Stimulated activated memory B cell treated with anti-CD40 and anti-IgM and Interleukin-4, amounts not matched to agents 10 μg/mL and 1 μg/mL and 100 μg/mL, for 72 hours (primary cell): Measurements from ENCODE around the gene PRDM4.
"Not testable (repeated sequence)": the region's sequence is repeated elsewhere in the genome, so short reads cannot be mapped to it uniquely, and the experiment has no call there.

Experiments
- ATAC-seq: fragments of 150-1000 bp; cut with Tn5 transposase; 2 replicates; pipeline ENCODE4 v1.10.0; 2021
- H3K27ac Mint-ChIP-seq: one replicate; pipeline ENCODE4 v1.8.0; 2022; ENCODE audit warnings: mild to moderate bottlenecking, mixed read lengths
- H3K27me3 Mint-ChIP-seq: one replicate; pipeline ENCODE4 v1.8.0; 2022; ENCODE audit warnings: mixed read lengths
- H3K36me3 Mint-ChIP-seq: one replicate; pipeline ENCODE4 v1.8.0; 2022; ENCODE audit warnings: mixed read lengths
- H3K4me1 Mint-ChIP-seq: one replicate; pipeline ENCODE4 v1.8.0; 2022; ENCODE audit warnings: mixed read lengths
- H3K4me3 Mint-ChIP-seq: one replicate; pipeline ENCODE4 v1.8.0; 2022; ENCODE audit warnings: mild to moderate bottlenecking, moderate library complexity, mixed read lengths
- H3K9me3 Mint-ChIP-seq: one replicate; pipeline ENCODE4 v1.8.0; 2022; ENCODE audit warnings: mixed read lengths

Gene PRDM4

DNA sequence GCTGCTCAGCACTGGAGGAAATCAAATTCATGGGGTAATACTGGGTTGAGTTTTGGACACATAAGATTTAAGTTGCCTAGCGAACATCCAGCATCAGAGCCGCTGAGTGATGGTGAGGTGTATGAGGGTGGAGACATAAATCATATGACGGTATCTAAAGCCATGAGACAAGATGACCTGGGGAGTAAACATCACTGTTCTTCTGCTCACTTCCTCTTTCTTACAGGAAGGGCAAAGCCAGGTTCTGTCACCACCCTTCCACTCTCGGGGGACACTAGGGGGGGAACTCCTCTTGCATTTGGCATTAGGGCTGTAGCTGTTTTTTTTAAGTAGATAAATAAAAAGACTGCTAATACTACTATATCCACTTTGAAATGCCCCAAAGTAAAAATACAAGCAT is 24.0 kb downstream of the PRDM4 start:
- H3K27me3 Mint-ChIP-seq = no peaks in the 10 kb centered on the region
- ATAC-seq = peak; percentile 100
- H3K36me3 Mint-ChIP-seq = peaks cover 78% of the 10 kb centered on the region
- H3K4me1 Mint-ChIP-seq = peaks cover 70% of the 10 kb centered on the region
- no peaks in the 10 kb centered on the region for H3K9me3 Mint-ChIP-seq
- H3K4me3 Mint-ChIP-seq = peak overlapping the region; percentile 1
- peak overlapping the region; percentile 84 for H3K27ac Mint-ChIP-seq

DNA sequence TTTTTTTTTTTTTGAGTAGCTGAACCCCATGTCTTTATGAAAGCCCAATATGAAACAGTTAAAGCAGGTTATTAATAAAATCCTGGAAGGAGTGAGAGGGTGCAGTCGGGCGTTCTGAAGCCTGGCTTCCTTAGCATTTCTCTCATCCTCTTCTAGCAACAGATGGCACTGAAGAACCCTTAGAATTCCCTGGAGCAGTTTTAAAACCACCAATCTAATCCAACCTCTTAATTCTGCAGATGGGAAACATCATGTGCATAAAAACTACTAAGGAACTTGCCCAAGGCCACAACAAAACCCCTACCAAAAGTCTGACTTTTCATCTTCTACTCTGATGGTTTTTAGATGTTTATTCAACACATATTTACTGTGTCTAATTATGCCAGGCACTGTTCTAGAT is 25.2 kb downstream of the PRDM4 start:
- Mint-ChIP-seq H3K4me3 (no peak overlapping the region), H3K27ac (peak overlapping the region; percentile 84), H3K4me1 (peaks cover 74% of the 10 kb centered on the region), H3K27me3 (no peaks in the 10 kb centered on the region), H3K36me3 (peaks cover 69% of the 10 kb centered on the region), H3K9me3 (no peaks in the 10 kb centered on the region)
- ATAC-seq = no peak

DNA sequence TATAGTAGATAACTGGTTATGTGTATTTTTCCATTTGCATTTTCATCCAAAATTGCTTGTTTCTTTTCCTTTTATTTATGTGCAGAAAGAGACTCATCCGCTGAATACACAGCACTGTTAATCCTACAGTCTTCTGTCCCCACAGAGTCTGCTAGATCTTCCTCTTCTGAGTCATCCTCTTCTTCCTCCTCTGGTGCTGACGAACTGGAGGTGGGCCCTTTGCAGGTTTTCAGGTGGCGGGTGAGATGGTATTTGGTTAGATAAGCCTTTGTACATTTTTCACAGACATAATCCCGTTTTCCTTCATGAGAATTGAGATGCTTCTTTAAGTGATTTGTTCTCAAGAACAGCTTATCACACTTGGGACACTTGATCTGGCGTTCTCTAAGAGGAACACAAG is 26.8 kb downstream of the PRDM4 start:
- no peak for ATAC-seq
- peaks cover 82% of the 10 kb centered on the region for H3K4me1 Mint-ChIP-seq
- no peaks in the 10 kb centered on the region for H3K27me3 Mint-ChIP-seq
- H3K4me3 Mint-ChIP-seq = no peak overlapping the region
- no peaks in the 10 kb centered on the region for H3K9me3 Mint-ChIP-seq
- peaks cover 55% of the 10 kb centered on the region for H3K36me3 Mint-ChIP-seq
- H3K27ac Mint-ChIP-seq = peak overlapping the region; percentile 84

DNA sequence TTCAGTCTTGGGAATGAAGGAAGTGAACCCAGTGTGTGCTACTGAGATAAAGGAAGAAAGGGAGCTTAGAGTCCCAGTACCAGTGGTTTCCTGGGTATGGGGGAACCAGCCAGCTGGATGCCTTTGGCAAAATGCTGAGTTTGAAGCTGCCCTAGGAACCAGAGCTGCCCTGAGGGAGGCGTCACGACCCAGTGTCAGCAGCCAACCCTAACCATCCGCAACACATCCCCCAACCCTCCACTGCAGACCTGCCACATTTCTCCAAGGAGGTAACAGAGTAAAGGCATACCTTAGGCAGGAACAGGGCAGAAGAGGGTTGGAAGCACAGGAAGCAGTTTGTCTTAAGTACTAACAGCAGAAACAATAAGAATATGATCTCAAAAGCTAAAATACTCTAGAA is 28.6 kb downstream of the PRDM4 start:
- H3K27ac Mint-ChIP-seq = peak overlapping the region; percentile 84
- peaks cover 37% of the 10 kb centered on the region for H3K36me3 Mint-ChIP-seq
- H3K9me3 Mint-ChIP-seq = no peaks in the 10 kb centered on the region
- H3K27me3 Mint-ChIP-seq = no peaks in the 10 kb centered on the region
- H3K4me1 Mint-ChIP-seq = peaks cover 68% of the 10 kb centered on the region
- no peak for ATAC-seq
- no peak overlapping the region for H3K4me3 Mint-ChIP-seq

DNA sequence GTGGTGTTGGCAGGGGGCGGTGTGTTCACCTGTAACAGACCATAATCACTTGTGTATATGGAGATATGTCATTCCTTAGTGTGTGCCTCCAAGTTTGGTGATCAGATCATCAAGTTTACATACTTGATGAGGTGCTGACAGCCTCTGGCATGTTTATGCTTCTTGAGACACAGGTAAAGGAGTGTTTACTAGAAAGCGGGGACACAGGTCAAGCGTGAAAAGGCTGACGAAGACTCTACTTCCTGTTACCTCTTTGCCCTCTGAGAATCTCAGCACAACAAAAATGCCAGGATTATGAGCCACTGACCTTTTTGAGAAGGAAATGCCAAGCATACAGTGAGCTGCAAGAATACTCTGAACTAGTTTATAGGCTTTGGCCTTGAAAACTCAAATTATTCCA is 29.6 kb downstream of the PRDM4 start:
- Mint-ChIP-seq H3K27ac (peak overlapping the region; percentile 84), H3K4me3 (no peak overlapping the region)
- ATAC-seq = peak; percentile 95

DNA sequence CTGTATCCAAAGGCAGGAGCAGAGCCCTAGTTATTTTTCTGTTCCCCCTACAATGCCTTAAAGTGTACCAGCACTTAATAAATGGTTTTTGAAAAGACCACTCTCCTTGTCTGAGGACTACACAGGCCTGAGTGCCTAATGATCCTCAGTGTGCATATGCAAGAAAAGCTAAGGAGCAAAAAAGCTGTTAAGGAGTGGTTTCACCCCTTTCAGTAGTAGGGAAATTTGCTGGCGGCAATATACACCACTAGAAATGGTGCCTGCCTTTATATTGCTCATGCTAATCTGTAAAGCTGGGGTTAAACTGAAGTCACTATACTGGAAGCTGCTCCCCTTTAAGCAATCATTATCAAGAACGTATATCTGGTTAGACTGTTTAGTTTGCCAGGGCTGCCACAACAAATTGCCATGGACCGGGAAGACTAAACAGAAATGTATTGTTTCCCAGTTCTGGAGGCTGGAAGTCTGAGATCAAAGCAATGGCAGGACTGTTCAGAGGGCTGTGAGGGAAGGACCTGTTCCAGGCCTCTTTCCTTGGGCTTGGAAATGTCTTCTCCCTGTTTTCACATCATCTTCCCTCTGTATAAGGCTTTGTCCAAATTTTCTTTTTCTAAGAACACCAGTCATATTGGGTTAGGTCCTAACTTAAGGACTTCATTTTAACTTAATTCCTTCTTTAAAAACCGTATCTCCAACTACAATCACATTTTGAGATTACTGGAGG is 30.2 kb downstream of the PRDM4 start:
- Mint-ChIP-seq H3K9me3 (no peaks in the 10 kb centered on the region), H3K4me3 (no peak overlapping the region), H3K27me3 (no peaks in the 10 kb centered on the region), H3K36me3 (peaks cover 23% of the 10 kb centered on the region), H3K27ac (peak overlapping the region; percentile 84), H3K4me1 (peaks cover 56% of the 10 kb centered on the region)
- no peak for ATAC-seq

More for the DNA sequence above, 29.6 kb downstream of the PRDM4 start:
- H3K27me3 Mint-ChIP-seq = no peaks in the 10 kb centered on the region
- peaks cover 62% of the 10 kb centered on the region for H3K4me1 Mint-ChIP-seq
- H3K36me3 Mint-ChIP-seq = peaks cover 29% of the 10 kb centered on the region
- H3K9me3 Mint-ChIP-seq = no peaks in the 10 kb centered on the region

DNA sequence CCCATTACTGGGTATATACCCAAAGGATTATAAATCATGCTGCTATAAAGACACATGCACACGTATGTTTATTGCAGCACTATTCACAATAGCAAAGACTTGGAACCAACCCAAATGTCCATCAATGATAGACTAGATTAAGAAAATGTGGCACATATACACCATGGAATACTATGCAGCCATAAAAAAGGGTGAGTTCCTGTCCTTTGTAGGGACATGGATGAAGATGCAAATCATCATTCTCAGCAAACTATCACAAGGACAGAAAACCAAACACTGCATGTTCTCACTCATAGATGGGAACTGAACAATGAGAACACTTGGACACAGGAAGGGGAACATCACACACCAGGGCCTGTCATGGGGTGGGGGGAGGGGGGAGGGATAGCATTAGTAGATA is 33.2 kb downstream of the PRDM4 start:
- not testable (repeated sequence) for H3K4me3 Mint-ChIP-seq, H3K9me3 Mint-ChIP-seq, H3K27ac Mint-ChIP-seq, H3K27me3 Mint-ChIP-seq, ATAC-seq
- H3K4me1 Mint-ChIP-seq = peaks cover 37% of the 10 kb centered on the region
- peaks cover 14% of the 10 kb centered on the region for H3K36me3 Mint-ChIP-seq

DNA sequence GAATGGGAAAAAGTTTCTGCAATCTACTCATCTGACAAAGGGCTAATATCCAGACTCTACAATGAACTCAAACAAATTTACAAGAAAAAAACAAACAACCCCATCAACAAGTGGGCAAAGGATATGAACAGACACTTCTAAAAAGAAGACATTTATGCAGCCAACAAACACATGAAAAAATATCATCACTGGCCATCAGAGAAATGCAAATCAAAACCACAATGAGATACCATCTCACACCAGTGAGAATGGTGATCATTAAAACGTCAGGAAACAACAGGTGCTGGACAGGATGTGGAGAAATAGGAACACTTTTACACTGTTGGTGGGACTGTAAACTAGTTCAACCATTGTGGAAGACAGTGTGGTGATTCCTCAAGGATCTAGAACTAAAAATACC is 33.6 kb downstream of the PRDM4 start:
- not testable (repeated sequence) for ATAC-seq, H3K4me3 Mint-ChIP-seq, H3K27ac Mint-ChIP-seq, H3K9me3 Mint-ChIP-seq, H3K27me3 Mint-ChIP-seq
- Mint-ChIP-seq H3K36me3 (peaks cover 15% of the 10 kb centered on the region), H3K4me1 (peaks cover 34% of the 10 kb centered on the region)

DNA sequence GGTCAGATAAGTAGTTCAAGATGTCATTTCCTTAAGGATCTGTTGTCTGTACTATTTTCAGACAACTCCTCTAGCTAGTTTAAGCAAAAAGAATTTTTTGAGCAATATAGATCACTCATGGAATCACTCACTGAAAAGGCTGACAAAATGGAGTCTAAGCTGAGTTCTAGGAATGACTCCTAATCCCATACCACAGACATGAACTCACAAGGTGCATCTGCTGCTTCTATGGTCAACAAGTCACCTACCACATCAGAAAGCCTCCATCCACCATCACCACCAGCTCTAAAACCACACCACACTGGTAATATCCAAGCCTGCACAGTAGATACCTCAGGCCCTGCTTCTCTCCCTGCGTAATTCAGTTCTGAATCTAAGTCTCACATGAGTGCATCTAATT is 42.3 kb downstream of the PRDM4 start:
- peak overlapping the region; percentile 14 for H3K27ac Mint-ChIP-seq

DNA sequence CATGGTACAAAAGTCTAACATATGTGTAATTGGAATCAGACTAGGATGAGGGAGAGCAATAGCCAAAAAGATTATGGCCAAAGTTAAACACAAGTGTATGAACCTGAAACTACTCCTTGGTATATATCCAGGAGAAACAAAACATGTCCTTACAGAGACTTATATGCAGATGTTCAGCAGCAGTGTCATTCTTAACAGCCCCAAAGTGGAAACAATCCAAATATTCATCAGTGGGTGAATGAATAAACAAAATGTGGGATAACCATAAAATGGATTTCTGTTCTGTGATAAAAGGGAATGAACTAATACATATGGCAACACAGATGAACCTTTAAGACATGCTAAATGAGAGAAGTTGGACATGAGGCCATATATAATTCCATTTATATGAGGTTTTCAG is 45.2 kb downstream of the PRDM4 start:
- Mint-ChIP-seq H3K27me3 (no peaks in the 10 kb centered on the region), H3K4me3 (no peak overlapping the region), H3K27ac (no peak overlapping the region), H3K4me1 (peaks cover 19% of the 10 kb centered on the region), H3K36me3 (peaks cover 74% of the 10 kb centered on the region), H3K9me3 (no peaks in the 10 kb centered on the region)
- ATAC-seq = no peak

More for the DNA sequence above, 42.3 kb downstream of the PRDM4 start:
- Mint-ChIP-seq H3K27me3 (no peaks in the 10 kb centered on the region), H3K9me3 (peaks cover 4% of the 10 kb centered on the region), H3K36me3 (peaks cover 59% of the 10 kb centered on the region), H3K4me1 (peaks cover 19% of the 10 kb centered on the region), H3K4me3 (no peak overlapping the region)
- ATAC-seq = no peak

DNA sequence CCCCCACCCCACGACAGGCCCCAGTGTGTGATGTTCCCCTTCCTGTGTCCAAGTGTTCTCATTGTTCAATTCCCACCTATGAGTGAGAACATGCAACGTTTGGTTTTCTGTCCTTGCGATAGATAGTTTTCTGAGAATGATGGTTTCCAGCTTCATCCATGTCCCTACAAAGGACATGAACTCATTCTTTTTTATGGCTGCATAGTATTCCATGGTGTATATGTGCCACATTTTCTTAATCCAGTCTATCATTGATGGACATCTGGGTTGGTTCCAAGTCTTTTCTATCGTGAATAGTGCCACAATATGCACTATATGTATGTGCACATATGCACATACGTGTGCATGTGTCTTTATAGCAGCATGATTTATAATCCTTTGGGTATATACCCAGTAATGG is 55.4 kb downstream of the PRDM4 start:
- not testable (repeated sequence) for H3K4me3 Mint-ChIP-seq, H3K9me3 Mint-ChIP-seq, H3K27ac Mint-ChIP-seq, H3K27me3 Mint-ChIP-seq, ATAC-seq
- H3K36me3 Mint-ChIP-seq = peaks cover 80% of the 10 kb centered on the region
- H3K4me1 Mint-ChIP-seq = peaks cover 49% of the 10 kb centered on the region

DNA sequence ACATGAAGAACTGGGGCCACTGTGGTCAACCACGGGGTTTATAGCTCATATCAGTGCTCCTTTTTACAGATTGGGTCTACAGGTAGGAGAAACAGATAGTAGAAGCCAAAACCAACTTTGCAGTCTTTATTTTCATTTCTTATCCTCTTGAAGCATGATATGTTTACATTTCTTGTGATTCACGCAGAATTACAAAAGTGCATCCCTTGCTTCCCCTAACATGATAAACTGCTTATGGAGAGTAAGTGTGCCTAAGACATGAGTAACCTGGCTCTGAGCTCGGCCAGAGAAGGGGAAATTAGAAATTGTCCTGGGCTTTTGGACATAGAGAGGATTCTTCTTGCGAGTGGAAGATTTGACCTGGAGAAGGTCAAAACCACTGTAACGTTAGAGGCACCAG is 56.9 kb downstream of the PRDM4 start:
- ATAC-seq = no peak
- Mint-ChIP-seq H3K4me1 (peaks cover 45% of the 10 kb centered on the region), H3K9me3 (peaks cover 6% of the 10 kb centered on the region), H3K27ac (peak overlapping the region; percentile 77), H3K27me3 (no peaks in the 10 kb centered on the region), H3K36me3 (peaks cover 85% of the 10 kb centered on the region), H3K4me3 (no peak overlapping the region)

DNA sequence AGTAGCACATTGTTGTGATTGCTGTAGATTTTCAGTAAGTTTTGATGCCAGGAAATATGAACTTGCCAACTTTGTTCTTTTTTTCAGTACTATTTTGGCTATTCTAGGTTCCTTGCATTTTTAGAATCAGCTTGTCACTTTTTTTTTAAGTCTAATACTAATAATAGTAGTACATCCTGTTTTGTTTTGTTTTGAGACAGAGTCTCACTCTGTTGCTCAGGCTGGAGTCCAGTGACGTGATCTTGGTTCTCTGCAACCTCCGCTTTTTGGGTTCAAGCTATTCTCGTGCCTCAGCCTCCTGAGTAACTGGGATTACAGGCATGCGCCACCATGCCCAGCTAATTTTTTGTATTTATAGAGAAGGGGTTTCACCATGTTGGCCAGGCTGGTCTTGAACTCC is 58.8 kb downstream of the PRDM4 start:
- no peak for ATAC-seq
- Mint-ChIP-seq H3K36me3 (peaks cover 78% of the 10 kb centered on the region), H3K4me3 (peak overlapping the region; percentile 12), H3K27ac (peak overlapping the region; percentile 77), H3K9me3 (peaks cover 6% of the 10 kb centered on the region), H3K4me1 (peaks cover 28% of the 10 kb centered on the region), H3K27me3 (no peaks in the 10 kb centered on the region)

DNA sequence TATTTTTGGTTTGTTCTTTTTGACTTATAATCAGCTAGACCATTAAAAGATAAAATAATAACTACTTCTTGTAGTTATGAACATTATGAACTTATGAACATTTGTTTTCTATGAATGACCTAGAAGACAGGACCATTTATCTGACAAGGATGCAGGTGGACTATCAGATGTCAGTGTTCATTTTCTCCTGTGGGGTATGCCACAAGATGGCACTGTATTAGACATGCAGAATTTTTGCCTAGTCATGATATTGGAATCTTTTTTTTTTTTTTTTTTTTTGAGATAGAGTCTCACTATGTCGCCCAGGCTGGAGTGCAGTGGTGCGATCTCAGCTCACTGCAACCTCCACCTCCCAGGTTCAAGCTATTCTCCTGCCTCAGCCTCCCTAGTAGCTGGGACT is 65.2 kb downstream of the PRDM4 start:
- not testable (repeated sequence) for H3K27me3 Mint-ChIP-seq, H3K4me3 Mint-ChIP-seq, ATAC-seq, H3K9me3 Mint-ChIP-seq, H3K27ac Mint-ChIP-seq, H3K4me1 Mint-ChIP-seq
- peaks cover 67% of the 10 kb centered on the region for H3K36me3 Mint-ChIP-seq

DNA sequence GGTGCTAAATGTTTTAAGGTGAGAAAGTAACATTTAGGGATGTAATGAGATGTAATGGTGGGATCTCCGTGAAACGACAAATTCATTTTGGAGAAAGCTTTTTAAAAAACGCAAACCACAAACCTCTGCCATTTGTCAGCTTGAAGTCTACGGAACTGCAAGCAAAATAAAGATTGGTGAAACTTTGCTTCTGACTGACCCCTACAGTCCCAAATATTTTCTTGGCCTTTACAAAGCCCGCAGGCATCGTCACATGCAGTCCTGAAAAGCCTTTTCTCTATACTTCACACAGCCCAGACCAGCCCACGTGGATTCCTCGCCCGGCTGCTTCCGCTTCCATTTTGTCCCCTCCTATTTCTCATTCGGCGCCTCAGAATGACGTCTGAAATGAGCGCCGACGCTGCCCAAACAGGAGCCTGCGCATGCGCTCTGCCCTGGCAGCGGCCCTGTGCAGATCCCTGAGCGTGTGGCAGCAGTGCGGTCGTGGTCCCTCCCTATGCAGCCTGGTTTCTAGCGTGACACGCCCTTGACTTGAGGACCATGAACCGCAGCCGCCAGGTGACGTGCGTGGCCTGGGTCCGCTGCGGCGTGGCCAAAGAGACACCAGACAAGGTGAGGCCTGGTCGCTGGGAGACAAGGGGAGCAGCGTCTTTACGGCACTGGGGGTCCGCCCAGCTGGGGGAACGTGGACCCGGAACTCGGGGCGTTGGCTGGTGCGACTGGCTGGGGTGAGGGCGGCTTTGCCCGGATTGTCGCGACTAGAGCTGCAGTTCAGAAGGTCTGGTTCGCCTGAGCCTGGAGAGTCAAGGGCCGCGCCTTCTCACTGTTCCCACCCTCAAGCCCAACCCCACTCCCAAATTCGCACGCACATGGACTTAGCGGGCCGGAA is 75.3 kb downstream of the PRDM4 start, which contains the start of gene PWP1:
PWP1 (plus strand) TSS at position 440 of the 889 bp plus-strand sequence; CDS start at position 541, 101 bp downstream.
- peak; percentile 96 for ATAC-seq
- Mint-ChIP-seq H3K36me3 (peaks cover 27% of the 10 kb centered on the region), H3K9me3 (no peaks in the 10 kb centered on the region), H3K27ac (peak within 1 kb of the TSS; percentile 97), H3K4me3 (peak within 1 kb of the TSS; percentile 96), H3K27me3 (no peaks in the 10 kb centered on the region), H3K4me1 (peaks cover 28% of the 10 kb centered on the region)
